GM15510 (cell line): ENCODE measurements around the gene PTCD1.

Experiments used
- POLR2A ChIP-seq: IDR thresholded peaks from 3 replicates; pipeline ENCODE4 v1.6.1; 2011; ENCODE audit warnings: borderline replicate concordance; ENCODE audit not compliant: insufficient read length; ENCODE audit errors: extremely low read depth

The PTCD1 gene

GRCh38 chr7:99373091-99374066, 65.2 kb downstream of the PTCD1 start:
- no peak for TF ChIP-seq POLR2A

- TF ChIP-seq POLR2A, result no peak
These were observed 66.1 kb downstream of the PTCD1 start for GRCh38 chr7:99372275-99373090.

- TF ChIP-seq POLR2A, result no peak
These were observed 67.2 kb downstream of the PTCD1 start for GRCh38 chr7:99371376-99371920.

GRCh38 chr7:99369767-99370391, 68.7 kb downstream of the PTCD1 start:
- TF ChIP-seq POLR2A, result no peak

- no peak for TF ChIP-seq POLR2A
These were observed 69.7 kb downstream of the PTCD1 start for GRCh38 chr7:99368750-99369389.
